Measurements from ENCODE around the gene SMPX. TPM values are rescaled to one million over a fixed set of nuclear protein-coding genes. Genes with fewer than 3 reads are reported as not detected.

The SMPX gene
- total and polyA plus RNA-seq, 12 donors, result 171 to 894 (median 696) TPM

- Histone ChIP-seq H3K9me3 (no peaks in the 10 kb centered on the region), H3K27me3 (peaks cover 0 to 31% (median 0%) of the 10 kb centered on the region in 7 donors), H3K27ac (no peak overlapping the region), H3K36me3 (no peaks in the 10 kb centered on the region), H3K4me1 (peaks cover 0 to 51% (median 4%) of the 10 kb centered on the region in 9 donors), H3K4me3 (no peak overlapping the region)
- WGBS, 2 donors, result 30 to 35% methylated on average over 4 of the region's 4 CpGs
- no peak for ATAC-seq
- TF ChIP-seq CTCF (IDR thresholded peaks at IDR 0.05), result peak; percentile 15 to 63 (median 47)
- intact Hi-C loops (cut with DNase I), result loop anchor here in 6 of 10 donors (5.0 to 10.0 kb wide), 3 partner anchors 1213 to 1221 kb away; no protein-coding TSS in a partner anchor
- DNase-seq, result peak in 1 of 2 donors; percentile 11
These were observed 12.2 kb downstream of the SMPX start for GRCh38 chrX:21745756-21746155.

- intact Hi-C loops (cut with DNase I), result loop anchor here in 6 of 10 donors (5.0 to 10.0 kb wide), 3 partner anchors 1212 to 1220 kb away; no protein-coding TSS in a partner anchor
These were observed 13.2 kb downstream of the SMPX start for GRCh38 chrX:21744721-21745120.

GRCh38 chrX:21744060-21744459, 13.9 kb downstream of the SMPX start:
- ATAC-seq (no peak), DNase-seq (no peak)
- no peak for TF ChIP-seq CTCF (IDR thresholded peaks at IDR 0.05)
- peaks cover 0 to 33% (median 0%) of the 10 kb centered on the region in 7 donors for H3K27me3 ChIP-seq
- whole genome bisulfite sequencing, 2 donors, result 48 to 57% methylated on average over 3 of the region's 3 CpGs
- H3K9me3 ChIP-seq, result no peaks in the 10 kb centered on the region
- H3K27ac ChIP-seq, result no peak overlapping the region
- H3K36me3 ChIP-seq, result no peaks in the 10 kb centered on the region
- intact Hi-C loops (cut with DNase I), result loop anchor here in 1 of 10 donors (10.0 kb wide), 1 partner anchor 1219 kb away; no protein-coding TSS in a partner anchor
- no peak overlapping the region for H3K4me3 ChIP-seq
- peaks cover 0 to 51% (median 5%) of the 10 kb centered on the region in 9 donors for H3K4me1 ChIP-seq

More at GRCh38 chrX:21744721-21745120, 13.2 kb downstream of the SMPX start:
- Histone ChIP-seq H3K4me3 (no peak overlapping the region), H3K27ac (no peak overlapping the region), H3K4me1 (peaks cover 0 to 51% (median 5%) of the 10 kb centered on the region in 9 donors), H3K9me3 (no peaks in the 10 kb centered on the region), H3K36me3 (no peaks in the 10 kb centered on the region), H3K27me3 (peaks cover 0 to 31% (median 0%) of the 10 kb centered on the region in 7 donors)
- no peak for ATAC-seq
- no peak for DNase-seq
- no peak for TF ChIP-seq CTCF (IDR thresholded peaks at IDR 0.05)
- WGBS, 2 donors, result 46% methylated on average over 1 of the region's 1 CpG

GRCh38 chrX:21741869-21742701, 15.8 kb downstream of the SMPX start:
- Histone ChIP-seq H3K9me3 (no peaks in the 10 kb centered on the region), H3K4me1 (peaks cover 0 to 48% (median 5%) of the 10 kb centered on the region in 9 donors), H3K27ac (peak overlapping the region in 4 of 10 donors; percentile 19 to 43 (median 28)), H3K27me3 (peaks cover 0 to 39% (median 0%) of the 10 kb centered on the region in 7 donors), H3K36me3 (no peaks in the 10 kb centered on the region), H3K4me3 (no peak overlapping the region)
- no peak for TF ChIP-seq CTCF (IDR thresholded peaks at IDR 0.05)
- ATAC-seq, result peak in 5 of 8 donors; percentile 11 to 67 (median 48)
- WGBS, 2 donors, result 31 to 38% methylated on average over 6 of the region's 6 CpGs
- intact Hi-C loops (cut with DNase I), result loop anchor here in 2 of 10 donors (2.0 to 10.0 kb wide), 2 partner anchors 15 to 1217 kb away; no protein-coding TSS in a partner anchor
- DNase-seq, result peak in 1 of 2 donors; percentile 21
